PC-3 (cell line): ENCODE data around the gene TTC23L. TPM values are rescaled to one million over a fixed set of nuclear protein-coding genes. Genes with fewer than 3 reads are reported as not detected.

Experiments
- ATAC-seq: fragments of 200-7000 bp; cut with Tn5 transposase; 2 replicates; pipeline ENCODE4 v1.9.1; 2020; ENCODE audit warnings: mild to moderate bottlenecking, moderate library complexity
- BruUV-seq: library from RNA; stranded (reverse); fragments of 400-500 nt; replicated peaks from 2 replicates; lab custom pipeline; 2021; lab: Mats Ljungman, UMichigan
- CTCF ChIA-PET: fragments of 300-600 bp; sonication (Branson Sonifier 250); formaldehyde crosslinking; loops from one replicate; lab custom pipeline; 2022; ENCODE audit warnings: antibody characterized with exemption; lab: Charles Lee
- POLR2A ChIA-PET: fragments of 300-600 bp; sonication (Branson Sonifier 250); formaldehyde crosslinking; loops from one replicate; lab custom pipeline; 2022; ENCODE audit warnings: antibody characterized with exemption; ENCODE audit not compliant: unreplicated experiment; lab: Charles Lee
- DNase-seq: peaks from one replicate; pipeline ENCODE4 v3.0.0-alpha.2; 2015
- H2AFZ ChIP-seq: fragments of 300-600 bp; sonication (generic); 2 replicates; pipeline ENCODE4 v1.6.0; 2016; ENCODE audit warnings: antibody characterized with exemption, low read length
- H3F3A ChIP-seq: fragments of 300-600 bp; sonication (generic); one replicate; pipeline ENCODE4 v1.6.0; 2017; ENCODE audit warnings: antibody characterized with exemption, low read length, control low read depth, mild to moderate bottlenecking; ENCODE audit not compliant: unreplicated experiment
- H3K27ac ChIP-seq: fragments of 300-600 bp; sonication (generic); 2 replicates; pipeline ENCODE4 v1.5.1; 2016; ENCODE audit warnings: mild to moderate bottlenecking, low read length
- H3K27me3 ChIP-seq: fragments of 300-600 bp; sonication (generic); 2 replicates; pipeline ENCODE4 v1.6.1; 2016; ENCODE audit warnings: low read length, mixed read lengths
- H3K36me3 ChIP-seq: fragments of 300-600 bp; sonication (generic); 2 replicates; pipeline ENCODE4 v1.6.1; 2016; ENCODE audit warnings: low read depth, mixed run types, low read length, mixed read lengths
- H3K4me1 ChIP-seq: fragments of 300-600 bp; sonication (generic); 2 replicates; pipeline ENCODE4 v1.5.1; 2016; ENCODE audit warnings: low read length; ENCODE audit not compliant: insufficient read depth
- H3K4me2 ChIP-seq: fragments of 300-600 bp; sonication (generic); 2 replicates; pipeline ENCODE4 v1.6.0; 2016; ENCODE audit warnings: low read length
- H3K4me3 ChIP-seq: fragments of 300-600 bp; sonication (generic); 2 replicates; pipeline ENCODE4 v1.5.1; 2016; ENCODE audit warnings: mild to moderate bottlenecking, low read length, mixed read lengths
- H3K79me2 ChIP-seq: fragments of 300-600 bp; sonication (generic); 2 replicates; pipeline ENCODE4 v1.6.1; 2017; ENCODE audit warnings: low read length, mixed read lengths
- H3K9ac ChIP-seq: fragments of 300-600 bp; sonication (generic); 2 replicates; pipeline ENCODE4 v1.6.0; 2016; ENCODE audit warnings: mild to moderate bottlenecking, low read length
- H3K9me2 ChIP-seq: fragments of 300-600 bp; sonication (generic); replicated peaks from 2 replicates; pipeline ENCODE4 v1.6.1; 2016; ENCODE audit warnings: mixed run types, low read length, mixed read lengths
- H3K9me3 ChIP-seq: fragments of 300-600 bp; sonication (generic); 2 replicates; pipeline ENCODE4 v1.6.1; 2016; ENCODE audit warnings: low read length, mixed read lengths
- H4K20me1 ChIP-seq: fragments of 300-600 bp; sonication (generic); 2 replicates; pipeline ENCODE4 v1.6.1; 2016; ENCODE audit warnings: low read length, mixed read lengths
- CTCF ChIP-seq: fragments of 300-600 bp; sonication (generic); conservative IDR thresholded peaks from 2 replicates; pipeline ENCODE4 v1.5.1; 2017; ENCODE audit warnings: antibody characterized with exemption, low read depth, mild to moderate bottlenecking, low read length
- EZH2 ChIP-seq: fragments of 300-600 bp; sonication (generic); IDR thresholded peaks from one replicate; pipeline ENCODE4 v1.6.1; 2017; ENCODE audit warnings: antibody characterized with exemption, mild to moderate bottlenecking, low read length; ENCODE audit not compliant: unreplicated experiment
- EZH2phosphoT487 ChIP-seq: fragments of 300-600 bp; sonication (generic); IDR thresholded peaks from 2 replicates; pipeline ENCODE4 v1.6.1; 2018; ENCODE audit warnings: mild to moderate bottlenecking, antibody characterized with exemption, low read length, borderline replicate concordance
- intact Hi-C: fragments of 100-400 bp; cut with micrococcal nuclease; formaldehyde crosslinking; loops from 2 replicates; pipeline ENCODE4 v1.9.0; 2023
- total RNA-seq: library from RNA; depleted of rRNA; stranded (reverse); fragments of >200 nt; gene quantifications from 2 replicates; pipeline ENCODE4 v1.2.3, GENCODE V29; 2014

The TTC23L gene
- total RNA-seq, 1 experiment from 2014 or later = 0.84 TPM

- TF ChIP-seq EZH2 = no peak
- no peak for TF ChIP-seq EZH2phosphoT487
- TF ChIP-seq CTCF = peak; percentile 93
- CTCF ChIA-PET = interaction anchor here (0.6 to 0.9 kb wide), 4 partner anchors 206 to 412 kb away, joined by 3 to 5 read pairs (median 4); no protein-coding TSS in a partner anchor
- no TSS peak for BruUV-seq
Observed at GRCh38 chr5:34898258-34898895, 59.4 kb downstream of the TTC23L start.

GRCh38 chr5:34899066-34899465 lies 60.1 kb downstream of the TTC23L start:
- Histone ChIP-seq H3F3A (no peaks in the 10 kb centered on the region), H3K9me3 (no peaks in the 10 kb centered on the region), H4K20me1 (no peaks in the 10 kb centered on the region), H3K4me1 (peaks cover 14% of the 10 kb centered on the region), H2AFZ (no peak overlapping the region), H3K27ac (no peak overlapping the region), H3K9me2 (no peaks in the 10 kb centered on the region), H3K36me3 (peaks cover 4% of the 10 kb centered on the region; the same call in 1 of the 2 replicates), H3K79me2 (no peaks in the 10 kb centered on the region), H3K27me3 (no peaks in the 10 kb centered on the region), H3K4me3 (no peak overlapping the region), H3K4me2 (no peak overlapping the region), H3K9ac (no peak overlapping the region)
- BruUV-seq = no TSS peak
- no peak for TF ChIP-seq CTCF
- TF ChIP-seq EZH2 = no peak
- no peak for TF ChIP-seq EZH2phosphoT487
- ChIA-PET POLR2A (no interaction called here), CTCF (interaction anchor here (0.8 kb wide), 1 partner anchor 413 kb away, joined by 3 read pairs; no protein-coding TSS in a partner anchor)
- DNase-seq (peak; percentile 46), ATAC-seq (no peak)
- intact Hi-C loops = loop anchor here (2.0 to 5.0 kb wide), 2 partner anchors 242 to 312 kb away; partner anchors contain the start of gene RAI14

More at GRCh38 chr5:34898258-34898895, 59.4 kb downstream of the TTC23L start:
- Histone ChIP-seq H3K4me3 (no peak overlapping the region), H3K4me1 (peaks cover 14% of the 10 kb centered on the region), H3K27ac (no peak overlapping the region), H3K9me3 (no peaks in the 10 kb centered on the region), H3K9me2 (no peaks in the 10 kb centered on the region), H3K9ac (no peak overlapping the region), H4K20me1 (no peaks in the 10 kb centered on the region), H3K79me2 (no peaks in the 10 kb centered on the region), H3K36me3 (peaks cover 4% of the 10 kb centered on the region; the same call in 1 of the 2 replicates), H3K4me2 (no peak overlapping the region), H3K27me3 (no peaks in the 10 kb centered on the region), H3F3A (no peaks in the 10 kb centered on the region), H2AFZ (no peak overlapping the region)
- peak; percentile 80 for DNase-seq
- ATAC-seq = peak; percentile 96
- intact Hi-C loops = loop anchor here (1.0 to 5.0 kb wide), 5 partner anchors 241 to 424 kb away; partner anchors contain the start of gene RAI14
- POLR2A ChIA-PET = no interaction called here

- CTCF ChIA-PET = interaction anchor here (0.6 to 0.7 kb wide), 2 partner anchors 14 to 426 kb away, joined by 3 to 4 read pairs; partner anchors contain the start of gene RAD1
- POLR2A ChIA-PET = no interaction called here
Observed at GRCh38 chr5:34900652-34901051, 61.7 kb downstream of the TTC23L start.

More at GRCh38 chr5:34900652-34901051, 61.7 kb downstream of the TTC23L start:
- Histone ChIP-seq H3F3A (no peaks in the 10 kb centered on the region), H3K36me3 (peaks cover 14% of the 10 kb centered on the region; the same call in 1 of the 2 replicates), H3K4me1 (peaks cover 14% of the 10 kb centered on the region), H3K4me2 (no peak overlapping the region), H3K79me2 (no peaks in the 10 kb centered on the region), H3K4me3 (no peak overlapping the region), H3K27ac (no peak overlapping the region), H3K27me3 (no peaks in the 10 kb centered on the region), H3K9me2 (no peaks in the 10 kb centered on the region), H4K20me1 (no peaks in the 10 kb centered on the region), H2AFZ (no peak overlapping the region), H3K9me3 (no peaks in the 10 kb centered on the region), H3K9ac (no peak overlapping the region)
- no peak for DNase-seq
- ATAC-seq = no peak
- no TSS peak for BruUV-seq
- TF ChIP-seq CTCF (no peak), EZH2 (no peak), EZH2phosphoT487 (no peak)
- intact Hi-C loops = no loop called here
